ENCODE data around the gene PGAP3.
A peak's percentile ranks its signal among the peaks of the same experiment; 100 is the strongest.

The PGAP3 gene

DNA sequence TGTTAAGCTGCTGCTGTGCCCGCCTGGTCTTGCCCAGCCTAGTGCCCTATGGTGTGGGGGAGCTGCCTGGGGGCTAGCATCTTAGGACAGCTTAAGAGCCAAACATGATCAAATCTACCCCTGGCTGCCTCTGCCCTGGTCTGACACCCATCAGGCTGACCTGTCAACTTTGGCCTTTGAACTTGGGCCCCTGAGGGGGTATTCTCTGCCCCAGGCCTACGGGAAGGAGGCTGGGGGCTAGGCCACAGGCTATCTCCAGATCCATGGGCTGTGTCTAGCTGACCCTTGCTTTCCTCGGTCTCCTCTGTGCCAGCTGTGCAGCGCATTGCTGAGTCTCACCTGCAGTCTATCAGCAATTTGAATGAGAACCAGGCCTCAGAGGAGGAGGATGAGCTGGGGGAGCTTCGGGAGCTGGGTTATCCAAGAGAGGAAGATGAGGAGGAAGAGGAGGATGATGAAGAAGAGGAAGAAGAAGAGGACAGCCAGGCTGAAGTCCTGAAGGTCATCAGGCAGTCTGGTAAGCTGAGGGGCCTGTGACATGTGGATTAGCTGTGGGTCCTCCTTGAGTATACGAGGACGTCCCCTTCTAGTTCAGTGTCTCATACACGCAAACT is 54.2 kb downstream of the PGAP3 start:
- DNase-seq: no peak

DNA sequence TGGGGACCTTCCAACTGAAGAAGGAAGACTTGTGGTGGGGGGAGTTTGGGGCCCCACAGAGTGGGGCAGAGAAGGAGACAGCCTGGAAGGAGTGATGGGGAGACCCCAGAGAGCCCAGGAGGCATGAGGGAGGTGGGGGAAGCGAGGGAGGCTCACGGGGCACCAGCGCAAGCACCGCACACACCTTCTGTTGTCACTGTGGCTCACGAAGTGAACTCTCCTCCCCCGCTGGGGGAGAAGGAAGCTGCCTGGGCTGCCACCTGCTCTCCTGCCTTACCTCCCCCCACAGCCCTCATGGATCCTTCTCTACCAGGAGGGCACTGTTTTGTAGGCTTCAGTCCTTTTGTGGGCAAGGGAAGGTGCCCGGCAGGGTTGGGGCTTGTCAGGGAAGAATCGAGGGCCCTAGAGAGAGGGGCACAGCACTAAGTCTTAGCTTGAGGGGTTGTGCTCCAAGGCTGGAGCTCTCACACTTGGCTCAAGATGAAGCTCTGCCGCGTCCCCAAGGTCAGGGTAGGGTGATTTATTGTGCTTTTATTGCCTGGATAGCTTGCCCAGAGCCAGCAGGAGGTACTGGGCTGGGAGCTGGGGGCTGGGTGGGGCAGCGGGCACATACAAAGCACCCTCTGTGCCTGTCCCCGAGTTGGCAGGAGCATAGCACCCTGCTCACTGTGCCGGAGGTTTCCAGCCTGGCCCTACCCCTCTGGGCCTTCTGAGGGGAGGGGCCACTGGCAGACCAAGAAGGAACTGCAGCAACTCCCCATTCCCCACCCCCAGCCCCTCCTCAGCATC is 55.5 kb downstream of the PGAP3 start:
- no peak for DNase-seq

DNA sequence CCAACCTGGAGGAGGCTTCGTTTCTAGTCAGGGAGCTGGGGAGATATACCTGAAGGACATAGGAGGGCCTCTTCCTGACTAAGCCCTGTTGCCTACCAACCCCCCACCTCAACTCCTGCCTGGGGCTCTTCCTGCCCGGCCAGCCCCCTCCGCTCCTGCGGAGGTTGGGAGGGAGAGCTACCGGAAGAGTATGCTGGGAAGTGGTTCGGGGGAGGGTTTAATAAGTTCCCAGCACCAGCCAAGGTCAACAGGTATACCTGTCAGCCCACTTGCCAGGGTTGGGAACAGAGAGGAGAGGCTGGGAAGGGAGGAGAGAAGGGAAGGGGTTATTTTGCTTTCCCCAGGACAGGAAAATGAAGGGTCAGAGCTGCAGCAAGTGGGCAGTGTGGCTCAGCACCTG is 56.5 kb downstream of the PGAP3 start:
- peak; percentile 84 for DNase-seq

DNA sequence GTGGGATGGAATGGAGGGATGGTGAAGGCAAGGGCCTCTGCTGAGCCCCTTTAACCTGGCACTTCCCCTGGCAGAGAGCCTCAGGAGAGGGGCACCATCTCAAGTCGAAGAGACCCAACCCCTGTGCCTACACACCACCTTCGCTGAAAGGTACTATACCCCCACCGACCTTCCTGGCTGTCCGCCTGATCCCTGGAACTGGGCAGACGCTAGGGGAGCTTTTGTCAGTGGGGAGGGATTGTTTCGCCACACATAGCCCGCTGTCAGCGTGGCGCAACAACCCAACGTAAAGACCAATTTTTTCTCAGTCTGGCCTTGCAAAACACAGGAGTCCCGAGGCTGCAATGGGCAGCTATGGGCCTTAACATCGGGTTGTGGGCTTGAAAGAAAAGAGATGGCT is 58.0 kb downstream of the PGAP3 start:
- no peak for DNase-seq

DNA sequence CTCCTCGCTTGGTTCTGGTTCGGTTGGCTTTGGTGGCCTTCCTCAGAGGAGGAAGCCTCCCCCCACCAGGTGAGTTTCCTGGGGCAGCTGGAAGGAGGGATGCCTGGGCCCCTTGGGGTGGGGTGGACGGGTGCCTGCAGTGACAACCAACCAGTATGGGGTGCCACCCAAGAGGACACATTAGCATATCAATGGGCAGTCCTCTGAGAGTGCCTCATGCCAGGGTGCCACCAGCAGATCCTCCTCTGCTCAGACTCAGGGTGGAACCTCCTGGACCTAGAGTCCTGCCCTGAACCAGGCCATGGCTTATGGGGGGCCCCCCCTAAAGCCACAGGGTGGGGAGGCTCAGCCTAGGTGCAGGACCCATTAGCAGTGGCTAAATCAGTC is 58.4 kb downstream of the PGAP3 start:
- DNase-seq: no peak

DNA sequence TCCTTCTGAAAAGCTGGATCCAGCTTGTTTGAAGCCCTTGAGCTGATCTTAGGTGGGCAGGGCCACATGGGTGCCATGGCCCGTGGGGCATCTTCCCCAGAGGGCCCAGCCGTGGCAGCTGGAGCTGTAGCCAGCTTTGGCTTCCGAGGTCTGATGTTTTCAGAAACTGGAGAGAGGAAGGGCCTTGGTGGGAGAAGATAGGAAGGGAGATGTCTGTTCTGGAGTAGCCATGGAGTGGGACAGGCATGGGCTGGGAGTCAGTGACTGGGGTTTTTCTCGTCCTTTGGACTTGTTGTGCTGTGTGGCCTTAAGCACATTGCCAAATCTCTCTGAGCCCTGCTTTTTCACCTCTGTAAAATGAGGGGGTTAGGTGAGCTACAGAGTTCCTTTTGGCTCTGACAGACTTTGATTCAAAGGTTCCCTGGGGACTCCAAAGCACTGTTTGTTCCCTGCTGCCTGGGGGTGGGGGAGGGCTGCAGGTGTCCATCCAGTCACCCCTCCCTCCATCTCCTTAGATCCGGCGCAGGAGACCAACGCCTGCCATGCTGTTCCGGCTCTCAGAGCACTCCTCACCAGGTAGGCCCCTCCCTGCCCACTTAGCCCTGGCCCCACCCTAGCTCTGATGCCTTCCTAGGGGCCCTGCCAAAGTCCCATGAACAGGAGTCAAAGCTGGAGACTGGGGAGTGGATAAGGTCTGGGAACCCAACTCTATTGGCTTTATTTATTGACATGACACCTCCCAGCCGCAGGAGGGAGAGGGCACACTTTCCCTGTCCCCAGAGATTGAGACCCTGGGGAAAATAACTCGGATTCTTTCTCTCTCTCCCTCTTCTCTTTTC is 59.0 kb downstream of the PGAP3 start:
- DNase-seq: no peak

DNA sequence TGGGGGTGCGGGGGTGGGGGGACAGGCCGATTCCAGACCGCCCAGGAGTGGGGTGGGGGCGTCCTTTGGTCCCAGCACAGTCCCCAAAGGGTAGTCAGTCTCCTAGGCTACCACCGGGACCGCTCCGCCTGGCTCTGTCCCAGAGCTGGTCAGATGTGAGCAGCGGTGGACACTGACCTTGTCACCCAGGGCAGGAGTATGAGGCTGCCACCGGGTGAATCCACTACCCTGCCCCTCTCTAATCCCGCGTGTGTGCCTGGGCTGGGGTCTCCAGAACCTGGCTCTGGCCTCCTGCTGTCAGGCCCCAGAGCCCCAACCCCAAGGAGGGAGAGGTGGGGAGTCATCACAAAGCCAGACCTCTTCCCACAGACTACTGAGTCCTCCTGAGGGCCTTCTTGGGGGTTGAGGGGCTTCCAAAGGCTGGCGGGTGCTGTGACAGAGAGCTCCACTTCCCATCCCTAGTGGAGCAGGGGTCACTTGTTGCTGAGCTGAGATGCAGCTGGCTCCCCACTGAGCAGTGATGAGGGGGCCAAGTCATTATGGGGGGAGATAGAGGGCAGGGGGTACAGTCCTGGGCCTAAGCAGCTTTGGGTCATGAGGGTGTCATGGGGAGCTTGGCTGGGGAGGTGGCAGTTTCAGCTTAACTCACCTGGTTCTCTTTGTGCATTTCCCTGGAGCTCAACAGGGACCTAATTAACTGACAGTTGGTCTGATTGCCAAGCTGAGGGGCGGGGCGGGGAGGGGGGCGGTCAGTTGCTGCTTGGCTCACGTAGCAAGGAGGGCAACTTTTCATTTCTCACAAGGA is 59.9 kb downstream of the PGAP3 start:
- no peak for DNase-seq

DNA sequence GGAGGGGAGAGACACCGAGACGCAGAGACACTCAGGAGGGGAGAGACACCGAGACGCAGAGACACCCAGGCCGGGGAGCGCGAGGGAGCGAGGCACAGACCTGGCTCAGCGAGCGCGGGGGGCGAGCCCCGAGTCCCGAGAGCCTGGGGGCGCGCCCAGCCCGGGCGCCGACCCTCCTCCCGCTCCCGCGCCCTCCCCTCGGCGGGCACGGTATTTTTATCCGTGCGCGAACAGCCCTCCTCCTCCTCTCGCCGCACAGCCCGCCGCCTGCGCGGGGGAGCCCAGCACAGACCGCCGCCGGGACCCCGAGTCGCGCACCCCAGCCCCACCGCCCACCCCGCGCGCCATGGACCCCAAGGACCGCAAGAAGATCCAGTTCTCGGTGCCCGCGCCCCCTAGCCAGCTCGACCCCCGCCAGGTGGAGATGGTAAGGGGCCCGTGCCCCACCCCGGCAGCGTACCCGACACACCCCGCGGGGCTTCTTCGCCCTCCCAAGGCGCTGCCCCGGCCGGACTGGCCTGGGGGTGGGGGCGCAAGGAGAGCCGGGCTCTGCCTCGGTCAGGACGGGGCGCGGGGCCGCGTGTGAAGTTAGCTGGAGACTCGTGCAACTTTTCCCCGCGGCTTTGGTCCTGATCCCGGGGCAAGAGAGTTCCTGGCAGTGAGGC is 60.7 kb downstream of the PGAP3 start:
- no peak for DNase-seq

DNA sequence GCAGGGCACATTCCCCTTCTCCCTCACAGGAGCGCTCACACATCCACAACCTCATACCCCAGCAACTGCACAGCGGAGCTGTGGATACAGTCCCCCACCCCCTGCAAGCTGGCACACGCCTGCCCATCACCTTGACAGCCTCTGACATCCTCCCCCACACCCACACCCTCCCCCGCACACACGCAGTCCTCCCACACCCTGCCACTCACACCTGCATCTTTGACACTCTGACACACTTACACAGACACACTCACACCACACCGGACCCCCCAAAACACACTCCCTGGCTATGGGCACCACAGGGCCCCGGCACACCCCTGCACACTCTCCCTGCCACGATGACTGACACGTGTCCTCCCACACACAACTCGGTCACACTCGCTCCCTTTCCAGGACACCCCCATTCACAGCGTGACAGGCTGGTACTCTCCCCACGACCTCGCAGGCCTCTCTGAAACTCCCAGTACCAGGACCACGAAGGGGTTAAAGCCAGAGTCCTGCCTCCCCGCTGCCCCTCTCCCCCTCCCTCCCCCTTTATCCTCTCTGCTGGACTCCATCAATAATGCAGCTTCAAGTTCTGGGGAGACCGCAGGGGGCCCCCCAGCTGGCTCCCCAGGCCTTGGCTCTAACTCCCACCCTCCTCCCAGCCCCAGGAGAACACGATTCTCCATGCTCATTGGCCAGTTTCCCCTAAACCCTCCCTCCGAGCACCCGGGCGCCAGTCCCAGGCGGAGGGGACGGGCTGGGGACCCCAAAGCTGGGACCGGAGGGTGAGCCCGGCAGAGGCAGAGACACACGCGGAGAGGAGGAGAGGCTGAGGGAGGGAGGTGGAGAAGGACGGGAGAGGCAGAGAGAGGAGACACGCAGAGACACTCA is 61.4 kb downstream of the PGAP3 start, which contains the start of gene PPP1R1B:
Gene PPP1R1B, plus strand, starts transcription at position 782 of the 876 bp plus-strand sequence. CDS start 441 bp downstream, outside the sequence.
- DNase-seq: no peak

DNA sequence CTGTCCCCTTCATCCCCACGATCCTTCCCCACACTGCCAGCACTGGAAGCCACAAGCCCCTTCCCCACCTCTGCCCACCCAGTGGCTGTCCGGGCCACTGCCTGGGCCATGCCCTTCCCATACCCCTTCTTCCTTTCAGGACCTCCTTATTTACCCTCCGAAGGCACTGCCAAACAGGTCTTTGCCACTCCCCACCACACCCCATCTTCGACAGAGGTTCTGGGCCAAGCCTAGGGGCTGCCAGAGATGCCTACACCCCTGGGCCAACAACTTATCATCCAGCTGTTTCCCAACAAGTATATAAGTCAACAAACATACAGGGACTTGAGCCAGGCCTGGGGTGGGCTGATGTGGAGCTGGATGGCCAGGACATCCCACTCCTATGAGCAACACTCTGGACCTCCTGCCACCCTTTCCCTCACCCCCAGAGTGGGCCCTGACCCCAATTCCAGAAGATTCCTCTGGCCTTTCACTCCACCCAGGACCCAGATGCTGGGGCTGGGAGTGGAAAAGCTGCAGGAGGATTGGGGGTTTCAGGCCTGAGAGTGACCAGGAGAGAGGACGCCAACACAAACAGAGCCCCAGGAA is 62.6 kb downstream of the PGAP3 start:
- no peak for DNase-seq

DNA sequence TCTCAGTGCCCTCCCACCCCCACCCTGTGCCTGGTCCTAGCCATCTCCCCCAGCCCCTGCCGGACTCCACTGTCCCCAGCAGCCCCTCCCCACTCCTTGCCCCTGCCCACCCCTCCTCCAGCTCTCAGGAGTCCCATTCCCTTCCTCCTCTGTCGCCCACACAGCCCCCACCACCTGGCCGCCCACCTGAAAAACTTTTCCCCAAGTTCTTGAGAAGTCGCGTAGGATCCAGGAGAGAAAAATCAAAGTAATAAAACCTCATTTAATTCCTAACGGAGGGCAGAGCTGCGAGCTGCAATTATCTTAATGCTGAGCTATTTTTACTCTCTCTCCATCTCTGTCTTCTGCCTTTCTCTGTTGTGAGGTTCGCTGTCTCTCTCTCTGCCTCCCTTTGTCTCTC is 63.5 kb downstream of the PGAP3 start:
- no peak for DNase-seq

DNA sequence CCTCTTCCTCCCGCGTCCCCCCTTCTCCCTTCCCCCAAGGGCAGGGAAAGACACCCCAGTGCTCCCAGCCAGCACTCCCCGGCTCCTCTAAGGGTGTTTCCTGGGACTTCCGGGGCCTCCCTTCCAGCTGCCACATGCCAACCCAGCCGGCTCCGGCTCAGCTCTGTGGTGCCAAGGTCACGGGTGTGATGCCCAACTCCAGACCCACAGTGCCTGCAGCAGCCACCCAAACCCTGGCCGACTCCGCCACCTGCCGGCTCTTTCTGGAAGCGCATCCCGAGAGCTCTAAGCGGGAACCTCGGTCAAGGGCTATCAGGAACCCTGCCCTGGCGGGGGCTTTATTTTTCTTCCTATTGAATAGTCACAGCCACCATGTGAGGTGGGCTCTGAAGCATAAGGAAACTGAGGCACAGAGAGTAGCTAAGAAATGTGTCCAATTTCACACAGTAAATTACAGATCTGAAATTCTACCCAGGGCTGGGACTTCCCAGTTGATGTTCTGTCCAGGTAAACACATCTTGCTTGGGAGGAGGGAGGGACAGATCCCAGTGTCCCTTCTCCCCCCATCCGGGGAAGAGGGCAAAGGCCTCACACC is 64.4 kb downstream of the PGAP3 start:
- DNase-seq: peak; percentile 93

DNA sequence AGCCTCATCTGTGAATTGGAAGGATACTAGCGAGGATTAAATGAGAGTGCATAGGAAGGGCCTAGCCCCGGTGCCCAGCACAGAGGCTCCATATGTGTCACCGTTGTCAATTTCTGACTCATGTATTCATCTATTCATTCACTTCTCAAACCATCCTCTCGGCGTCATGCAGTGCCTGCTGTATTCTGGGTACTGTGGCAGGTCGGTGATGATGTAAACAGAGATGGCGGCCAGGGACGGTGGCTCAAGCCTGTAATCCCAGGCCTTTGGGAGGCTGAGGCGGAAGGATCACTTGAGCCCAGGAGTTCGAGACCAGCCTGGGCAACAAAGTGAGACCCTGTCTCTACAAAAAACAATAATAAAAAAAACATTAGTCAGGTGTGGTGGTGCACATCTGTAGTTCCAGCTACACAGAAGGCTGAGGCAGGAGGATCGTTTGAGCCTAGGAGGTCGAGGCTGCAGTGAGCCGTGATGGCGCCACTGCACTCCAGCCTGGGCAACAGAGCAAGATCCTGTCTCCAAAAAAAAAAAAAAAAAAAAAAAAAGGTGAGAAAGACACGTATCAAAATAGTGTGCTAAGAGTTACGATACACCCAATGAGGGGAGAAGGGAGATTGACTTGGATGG is 65.4 kb downstream of the PGAP3 start:
- no peak for DNase-seq

DNA sequence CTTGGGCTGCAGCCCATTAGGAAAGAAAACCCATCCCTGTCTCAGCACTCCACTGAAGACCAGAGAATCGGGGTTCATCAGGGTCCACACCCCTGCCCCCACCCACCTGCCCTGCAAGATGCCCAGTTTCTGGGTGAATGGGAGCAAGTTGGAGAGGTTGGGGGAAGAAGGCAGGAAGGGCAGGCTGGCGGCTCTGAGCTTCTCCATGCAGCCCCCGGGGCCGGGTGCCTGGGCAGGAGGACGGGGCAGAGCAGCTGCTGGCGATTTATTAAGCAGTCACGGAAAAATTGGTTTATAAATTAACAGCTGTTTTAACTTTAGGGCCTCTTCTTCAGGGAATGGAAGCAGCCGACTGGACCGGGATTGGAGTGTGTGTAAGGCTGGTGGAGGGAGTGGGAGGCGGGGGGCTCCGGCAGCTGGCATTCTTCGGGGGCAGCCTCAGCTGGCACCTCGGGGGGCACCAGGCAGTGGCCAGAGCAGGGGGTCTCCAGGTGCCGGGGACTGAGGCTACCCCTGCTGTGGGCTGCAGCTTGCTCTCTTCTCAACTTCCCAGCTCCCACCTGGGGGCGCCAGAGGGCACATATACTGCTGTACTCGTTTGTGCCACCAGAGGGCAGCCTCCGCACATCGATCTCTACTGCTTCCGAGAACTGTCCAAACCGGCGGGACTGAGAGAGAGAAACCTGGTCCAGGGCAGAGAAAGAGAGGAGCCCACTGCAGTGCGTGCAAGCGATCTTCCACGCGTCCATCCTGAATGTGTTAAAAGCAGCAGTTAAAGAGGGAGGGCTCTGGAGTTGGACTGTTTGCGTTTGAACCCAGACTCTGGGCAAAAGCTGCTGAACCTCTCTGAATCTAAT is 66.1 kb downstream of the PGAP3 start:
- peak; percentile 97 for DNase-seq
